HG03064 (cell line): Measurements from ENCODE around the gene MTM1.

ENCODE experiments used
- ATAC-seq: cut with Tn5 transposase; IDR thresholded peaks from one replicate; pipeline ENCODE4 v1.9.1; 2021; ENCODE audit warnings: low read depth; ENCODE audit not compliant: unreplicated experiment

The MTM1 gene

DNA sequence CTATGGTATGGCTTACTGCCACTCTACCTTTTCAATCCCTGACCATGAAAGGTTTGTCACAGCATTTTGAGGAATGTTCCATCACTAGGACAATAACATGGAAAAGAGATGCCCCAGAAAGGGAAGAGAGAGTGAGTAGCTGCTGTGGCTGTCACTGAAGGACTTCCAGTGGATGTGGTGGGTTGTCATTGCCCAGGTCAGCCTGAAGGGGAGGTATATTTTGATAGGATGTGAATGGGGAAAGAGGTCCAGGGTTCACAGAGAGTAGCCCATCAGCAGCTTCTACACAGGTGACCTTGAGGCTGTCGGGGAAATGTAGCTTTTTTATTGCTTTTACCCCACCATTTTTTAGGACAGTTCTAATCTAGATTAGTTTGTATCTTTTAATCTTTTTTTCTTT lies 30.8 kb downstream of the MTM1 start:
- no peak for ATAC-seq

DNA sequence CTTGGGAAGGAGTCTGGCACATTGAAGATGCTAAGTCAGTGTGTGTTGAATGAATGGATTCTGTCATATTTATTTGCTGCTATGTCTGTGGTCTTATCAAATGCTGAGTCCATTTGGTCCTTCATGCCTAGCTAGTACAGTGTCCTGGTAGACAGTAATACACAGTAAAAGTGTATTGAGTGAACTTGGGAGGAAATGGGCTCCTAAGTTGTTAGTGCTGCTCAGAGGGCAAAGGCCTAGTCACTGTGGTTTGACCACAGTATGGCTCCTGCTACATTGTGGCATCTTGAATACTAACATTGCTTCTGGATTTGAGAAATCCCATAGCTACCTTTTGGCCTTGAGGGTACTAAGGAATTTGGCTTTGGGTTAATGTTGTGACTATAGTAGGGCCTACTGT lies 33.9 kb downstream of the MTM1 start:
- ATAC-seq, result no peak

DNA sequence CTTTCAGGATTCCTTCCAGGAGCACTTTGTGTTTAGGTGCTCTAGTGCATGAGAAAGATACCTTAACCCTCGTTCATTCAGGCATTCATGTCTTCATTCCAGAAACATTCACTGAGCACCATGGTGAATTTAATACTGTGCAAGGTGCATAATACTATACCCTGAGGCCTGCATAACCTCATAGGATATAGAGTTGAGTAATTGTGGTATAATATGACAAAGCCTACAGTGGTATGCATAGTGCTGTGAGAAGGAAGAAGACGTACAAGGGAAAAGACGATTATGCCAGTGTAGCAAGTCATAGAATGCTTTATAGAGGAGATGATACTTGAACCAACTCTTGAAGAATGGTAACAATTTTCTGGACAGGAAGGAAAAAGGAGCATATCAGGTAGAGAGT lies 34.3 kb downstream of the MTM1 start:
- ATAC-seq, result no peak

DNA sequence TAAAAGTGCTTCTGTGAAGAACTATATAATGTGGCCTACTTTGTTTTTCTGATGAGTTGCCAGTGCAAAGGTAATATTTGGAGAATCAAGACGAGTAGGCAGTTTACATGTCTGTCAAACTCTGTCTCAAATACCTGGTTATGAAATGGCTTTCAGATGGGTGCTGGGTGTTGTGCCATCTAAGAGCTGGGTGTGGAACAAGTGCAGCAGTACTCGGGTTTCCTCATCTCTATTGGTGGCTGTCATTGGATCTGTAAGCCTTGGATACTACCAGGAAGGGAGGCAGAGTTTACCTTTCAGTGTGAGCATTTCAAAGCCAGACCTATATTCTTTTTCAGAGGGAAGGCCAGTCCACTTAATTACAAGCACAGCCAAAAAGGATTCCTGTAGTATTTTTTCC lies 37.2 kb downstream of the MTM1 start:
- no peak for ATAC-seq

DNA sequence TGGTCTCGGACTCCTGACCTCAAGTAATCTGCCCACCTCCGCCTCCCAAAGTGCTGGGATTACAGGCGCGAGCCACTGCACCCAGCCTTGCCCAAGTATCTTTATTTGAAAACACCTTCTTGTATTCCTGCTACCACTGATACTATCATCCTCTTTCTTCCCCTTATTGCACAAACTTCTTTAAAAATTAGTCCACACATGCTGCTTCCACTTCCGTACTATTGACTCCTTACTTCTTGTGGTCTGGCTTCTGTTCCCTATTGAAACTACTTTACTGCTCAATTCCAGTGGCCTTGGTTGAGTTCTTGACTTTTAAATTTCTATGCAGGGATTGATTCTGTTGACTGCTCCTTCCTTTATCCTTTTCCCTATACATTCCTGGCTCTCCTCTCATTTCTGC lies 38.8 kb downstream of the MTM1 start:
- ATAC-seq, result no peak

DNA sequence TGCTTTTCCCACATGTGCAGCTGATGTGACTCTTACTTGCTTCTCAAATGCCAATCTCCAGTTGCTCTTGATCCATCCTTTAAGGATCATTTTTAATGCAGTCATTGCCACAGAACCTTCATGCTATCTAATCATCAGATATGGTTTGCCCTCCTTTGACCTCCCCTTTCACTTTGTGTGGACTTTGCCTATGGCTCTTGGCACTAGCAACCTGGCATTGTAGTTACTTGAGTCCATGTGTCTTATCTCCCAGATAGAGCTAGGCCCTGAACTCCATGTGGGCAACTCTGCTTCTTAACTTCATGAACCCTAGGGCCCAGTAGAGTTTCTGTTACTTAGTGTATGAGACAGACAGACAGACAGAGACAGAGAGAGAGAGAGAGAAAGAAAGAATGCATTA lies 41.6 kb downstream of the MTM1 start:
- no peak for ATAC-seq

DNA sequence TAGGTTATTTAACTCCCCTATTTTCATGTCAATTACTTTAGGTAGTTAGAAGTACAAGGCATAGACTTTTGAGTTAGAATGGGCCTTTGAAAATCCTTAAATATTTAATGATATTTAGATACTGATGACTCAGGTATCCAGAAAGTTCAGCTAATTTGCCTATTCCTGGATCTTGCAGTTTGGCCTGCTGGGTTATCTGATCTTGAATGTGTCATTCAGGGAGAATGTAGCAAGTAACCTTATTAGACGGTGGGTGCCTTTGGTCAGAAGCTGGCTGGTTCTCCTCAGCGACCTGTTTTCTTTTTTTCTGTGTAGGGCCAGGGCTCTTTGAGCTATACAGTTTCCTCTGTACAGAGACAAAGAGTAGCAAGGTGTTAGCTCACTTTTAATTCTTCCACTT lies 42.0 kb downstream of the MTM1 start:
- ATAC-seq, result no peak

DNA sequence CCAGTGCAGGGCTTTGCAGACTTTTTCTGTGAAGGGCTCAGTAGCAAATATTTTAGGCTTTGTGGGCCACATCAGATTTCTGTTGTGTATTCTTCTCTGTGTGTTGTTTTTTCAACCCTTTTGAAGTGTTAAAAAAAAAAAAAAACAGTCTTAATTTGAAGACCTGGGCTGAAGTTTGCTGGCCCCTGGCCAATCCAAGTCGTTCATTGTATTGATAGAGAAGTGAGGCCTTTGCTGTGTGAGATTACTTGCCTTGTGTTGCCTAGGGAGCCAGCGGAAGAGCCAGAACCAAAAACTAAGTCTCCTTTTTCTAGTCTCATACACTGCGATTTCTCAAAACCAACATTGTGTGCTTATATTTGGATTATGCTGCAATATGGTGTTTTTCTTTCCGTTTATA lies 46.9 kb downstream of the MTM1 start:
- ATAC-seq, result no peak

DNA sequence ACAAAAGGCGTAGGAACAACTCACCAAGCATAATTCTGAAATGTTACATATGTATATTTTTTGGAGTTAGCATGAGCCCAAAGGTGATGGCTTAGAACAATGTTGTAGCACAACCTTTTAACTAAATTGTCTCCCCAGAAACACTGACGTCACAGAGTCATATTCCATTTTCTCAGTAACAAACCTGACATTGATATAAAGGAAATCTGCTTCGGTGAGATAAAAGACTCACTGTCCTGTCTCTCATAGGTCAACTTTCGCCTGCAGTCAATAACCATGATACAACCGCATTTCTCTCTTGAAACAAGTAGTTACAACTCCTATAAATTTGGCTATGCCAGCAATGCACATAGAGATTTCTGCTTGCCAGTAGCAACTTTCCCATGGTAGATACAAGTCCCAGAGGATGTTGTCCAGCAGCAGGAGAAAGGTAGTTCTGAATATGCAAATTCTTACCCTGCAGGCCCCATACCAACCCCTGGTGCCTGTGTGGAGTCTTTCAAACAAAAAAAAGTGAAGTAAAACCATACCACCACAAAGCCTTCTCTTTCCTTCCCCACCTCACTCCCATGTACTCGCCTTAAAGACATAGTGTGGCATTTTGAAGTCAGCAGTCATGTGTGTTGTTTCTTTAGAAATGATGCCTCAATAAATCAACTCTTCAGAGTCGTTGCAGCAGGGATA lies 47.9 kb downstream of the MTM1 start:
- no peak for ATAC-seq

DNA sequence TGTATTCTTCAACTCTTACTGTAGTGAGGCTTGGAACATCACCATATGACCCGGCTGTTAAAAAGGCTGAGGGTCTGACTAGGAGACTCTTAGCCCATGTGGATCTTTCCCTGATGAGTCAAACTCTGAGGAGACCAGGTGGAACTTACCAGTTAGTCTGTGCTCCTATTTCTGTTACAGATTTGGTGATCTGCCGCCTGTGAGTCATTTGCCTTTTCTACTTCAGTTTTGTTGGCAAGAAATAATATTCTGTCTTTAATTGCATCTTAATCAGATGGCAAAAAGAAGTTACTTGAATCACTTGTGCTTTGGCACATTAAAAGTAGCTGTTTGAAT lies 48.4 kb downstream of the MTM1 start:
- no peak for ATAC-seq

DNA sequence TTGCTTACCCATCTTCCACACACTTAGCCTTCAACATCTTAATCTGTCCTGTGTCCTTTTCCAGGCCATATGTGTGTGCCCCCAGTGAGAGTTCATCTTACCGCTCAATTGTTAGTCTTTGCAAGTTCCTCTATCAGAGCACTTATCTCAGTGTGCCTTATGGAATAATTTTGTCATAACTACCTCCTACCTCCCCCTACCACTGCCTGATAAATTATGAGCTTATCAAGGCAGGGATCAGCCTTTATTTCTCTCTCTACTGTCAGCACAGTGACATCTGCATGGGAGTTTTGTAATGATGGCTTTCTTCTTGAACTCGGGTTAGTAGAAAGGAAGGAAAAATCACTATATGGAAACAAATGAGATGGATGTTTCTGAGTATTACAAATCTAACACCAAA lies 53.2 kb downstream of the MTM1 start:
- ATAC-seq, result no peak

DNA sequence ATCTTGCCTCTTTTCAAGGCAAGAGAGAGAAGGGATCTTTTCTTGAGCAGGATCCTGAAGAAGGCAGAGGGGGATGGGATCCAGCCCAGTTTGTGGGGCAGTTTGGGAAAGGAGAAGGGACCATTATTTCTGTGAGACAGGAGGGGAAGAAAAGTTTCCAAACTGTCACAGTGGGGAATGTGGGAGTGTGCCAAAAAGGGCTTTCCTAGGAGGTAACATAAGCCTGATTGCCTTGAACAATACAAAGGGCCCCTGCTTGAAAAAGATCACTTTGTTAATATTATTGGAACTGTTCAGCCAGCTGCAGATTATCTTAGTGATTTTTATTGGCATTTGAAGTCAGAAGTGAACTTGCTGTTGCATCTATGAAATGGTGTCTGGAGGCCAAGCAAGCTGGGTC lies 55.2 kb downstream of the MTM1 start:
- ATAC-seq, result no peak

DNA sequence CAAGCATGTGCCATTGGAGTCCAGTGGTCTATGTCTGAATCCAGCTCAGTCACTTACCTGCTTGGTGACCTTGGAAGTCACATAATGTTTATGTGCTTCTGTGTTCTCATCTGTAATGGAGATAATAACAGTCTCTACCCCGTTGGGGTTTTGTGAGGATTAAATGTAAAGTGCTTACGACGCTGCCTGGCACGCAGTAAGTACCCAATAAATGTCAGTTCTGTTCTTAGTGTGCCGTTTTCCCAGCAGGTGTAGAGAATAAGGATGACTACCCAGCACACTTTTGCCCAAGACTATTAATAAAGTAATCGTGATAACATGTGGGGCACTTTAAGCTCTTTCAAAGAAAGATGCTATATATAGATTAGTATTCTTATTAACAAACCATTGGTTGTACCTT lies 56.7 kb downstream of the MTM1 start:
- no peak for ATAC-seq

DNA sequence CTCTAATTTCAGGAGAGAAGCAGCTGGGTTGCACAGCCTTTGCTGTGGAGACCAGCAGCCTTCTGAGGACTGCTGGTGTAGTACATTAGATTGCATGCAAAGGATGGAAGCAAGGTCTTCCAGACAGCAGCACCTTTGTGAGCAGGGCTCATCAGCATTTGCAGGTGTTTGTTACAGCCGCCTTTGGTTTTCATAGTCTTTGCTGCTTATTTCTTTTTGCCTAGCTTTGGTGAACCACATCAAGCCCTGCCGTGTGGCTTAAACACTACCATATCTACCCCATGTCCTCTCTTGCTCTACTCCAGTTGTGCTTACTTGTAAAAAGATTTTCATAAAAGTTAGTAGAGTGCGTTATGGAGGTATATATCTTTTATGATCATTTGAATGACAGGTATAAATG lies 57.5 kb downstream of the MTM1 start:
- no peak for ATAC-seq

DNA sequence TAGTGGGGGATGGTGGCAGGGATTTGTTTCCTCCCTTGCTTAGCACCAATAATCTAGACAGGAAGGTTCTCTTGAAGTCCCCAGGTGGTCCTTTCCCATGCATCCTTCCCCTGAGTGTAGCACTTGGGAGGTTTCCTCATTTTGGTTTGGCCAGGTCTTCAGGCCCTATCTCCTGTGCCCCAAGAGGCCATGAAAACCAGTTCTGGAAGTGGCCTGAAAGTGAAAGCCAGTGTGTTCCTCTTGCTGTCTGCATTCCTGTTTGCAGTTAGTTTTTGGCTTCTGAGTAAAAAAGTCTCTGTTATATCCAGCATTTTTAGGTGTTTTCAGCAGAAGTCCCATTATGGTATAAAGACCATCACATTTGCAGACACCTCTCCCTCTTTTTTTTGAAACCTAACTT lies 59.5 kb downstream of the MTM1 start:
- ATAC-seq, result no peak

DNA sequence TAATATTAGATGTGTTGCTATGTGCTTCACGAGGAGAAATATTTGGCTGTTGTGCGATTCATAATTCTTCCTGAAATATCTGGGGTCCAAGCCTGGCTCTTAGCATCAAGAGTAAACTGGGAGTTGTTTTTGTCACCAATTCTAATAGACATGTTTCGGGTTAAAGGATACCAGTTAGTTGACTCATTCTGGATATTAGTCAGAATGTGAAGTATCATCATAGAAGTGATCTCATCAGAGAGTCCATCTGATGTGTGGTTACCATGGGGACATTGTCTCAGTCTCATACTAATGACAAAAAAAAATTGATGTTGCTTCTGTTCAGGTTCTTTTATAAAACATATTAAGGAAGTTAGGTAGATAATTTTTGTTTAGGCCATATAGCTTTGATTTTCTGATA lies 67.5 kb downstream of the MTM1 start:
- no peak for ATAC-seq

DNA sequence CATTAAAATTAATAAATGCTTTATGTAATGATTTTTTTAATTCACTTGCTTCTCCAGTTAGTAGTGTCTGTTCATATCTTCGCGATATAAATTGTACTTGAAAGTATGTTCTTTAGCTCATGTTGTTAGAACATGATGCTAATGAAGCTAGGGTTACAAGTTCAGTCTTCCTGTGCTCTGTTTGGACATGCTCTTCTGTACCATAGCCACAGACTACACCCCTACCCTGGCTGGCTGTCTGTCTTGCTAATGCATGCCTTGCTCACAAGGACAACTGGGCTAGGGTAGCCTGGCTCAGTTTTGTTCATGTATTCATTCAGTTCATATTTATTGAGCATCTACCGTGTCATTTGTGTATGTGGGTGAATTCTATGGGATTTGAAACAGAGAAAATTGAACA lies 74.0 kb downstream of the MTM1 start:
- ATAC-seq, result no peak

DNA sequence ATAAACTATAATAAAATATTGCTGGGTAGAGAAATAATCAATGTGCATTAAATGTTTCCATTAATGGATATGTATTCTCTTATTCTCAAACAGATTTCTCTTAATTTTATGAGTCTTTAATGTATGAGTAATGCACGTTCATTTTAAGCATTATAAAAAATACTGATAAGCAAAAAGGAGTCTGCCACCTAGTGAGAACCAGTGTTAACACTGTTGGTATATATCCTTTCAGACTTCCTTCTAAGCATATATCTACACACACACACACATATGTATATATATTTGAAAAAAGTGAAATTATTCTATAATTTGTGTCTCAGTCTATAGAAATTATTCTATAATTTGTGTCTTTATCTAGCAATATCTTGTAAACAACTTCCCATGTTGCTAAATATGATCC lies 74.8 kb downstream of the MTM1 start:
- no peak for ATAC-seq

DNA sequence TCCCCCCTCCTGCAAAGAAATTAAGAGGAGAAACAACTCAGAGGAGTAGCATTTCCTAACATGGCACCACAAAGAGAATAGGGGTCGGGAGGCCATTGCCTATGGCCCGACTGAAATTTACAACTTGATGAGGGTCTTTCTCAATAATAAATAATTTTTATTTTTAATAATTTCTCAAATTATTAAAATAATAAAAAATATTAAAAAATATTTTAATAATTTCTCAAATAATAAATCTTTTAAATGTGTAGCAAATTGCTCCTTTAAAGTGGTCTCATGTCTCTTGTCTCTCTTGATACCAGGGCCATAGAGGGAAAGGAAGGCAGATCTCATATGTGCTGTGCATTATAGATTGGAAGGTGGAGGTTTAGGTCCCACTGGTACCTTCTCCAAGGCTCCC lies 75.5 kb downstream of the MTM1 start:
- no peak for ATAC-seq

DNA sequence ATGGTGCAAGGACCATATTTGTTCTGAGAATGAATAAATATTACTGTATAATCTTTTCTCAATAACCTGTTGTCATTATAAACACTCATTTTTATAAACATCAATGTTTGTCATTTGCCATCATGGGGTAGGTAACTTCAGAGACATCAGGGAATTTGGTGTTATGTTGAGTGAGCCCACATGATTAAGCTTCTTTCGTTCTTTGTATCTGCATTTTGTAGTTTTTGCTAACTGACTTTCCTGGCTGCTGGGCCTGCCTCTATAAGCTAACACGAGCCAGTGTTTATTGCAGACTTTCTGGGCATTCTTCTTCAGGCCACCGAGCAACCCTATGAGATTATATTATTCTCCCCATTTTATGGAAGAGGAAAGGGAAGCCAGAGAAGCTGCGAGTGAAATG lies 76.0 kb downstream of the MTM1 start:
- no peak for ATAC-seq

DNA sequence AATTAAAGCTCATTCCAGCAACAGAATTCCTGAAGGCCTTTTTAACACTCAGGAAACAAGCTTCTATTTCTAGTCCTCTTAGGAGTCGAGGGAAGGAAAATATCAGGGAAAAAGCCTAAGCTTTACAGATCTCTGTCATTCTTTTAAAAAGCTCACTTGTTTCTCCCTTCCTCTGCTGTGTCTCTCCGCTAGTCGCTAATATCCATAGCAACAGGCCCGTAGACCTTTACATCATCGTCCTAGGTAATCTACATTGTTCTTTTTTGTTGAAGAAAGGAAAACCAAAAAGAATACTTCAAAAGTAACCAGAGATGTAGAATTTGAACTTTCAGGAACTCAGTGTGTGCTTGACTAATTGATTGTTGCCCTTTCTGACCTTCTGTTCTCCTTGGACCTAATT lies 78.9 kb downstream of the MTM1 start:
- no peak for ATAC-seq

DNA sequence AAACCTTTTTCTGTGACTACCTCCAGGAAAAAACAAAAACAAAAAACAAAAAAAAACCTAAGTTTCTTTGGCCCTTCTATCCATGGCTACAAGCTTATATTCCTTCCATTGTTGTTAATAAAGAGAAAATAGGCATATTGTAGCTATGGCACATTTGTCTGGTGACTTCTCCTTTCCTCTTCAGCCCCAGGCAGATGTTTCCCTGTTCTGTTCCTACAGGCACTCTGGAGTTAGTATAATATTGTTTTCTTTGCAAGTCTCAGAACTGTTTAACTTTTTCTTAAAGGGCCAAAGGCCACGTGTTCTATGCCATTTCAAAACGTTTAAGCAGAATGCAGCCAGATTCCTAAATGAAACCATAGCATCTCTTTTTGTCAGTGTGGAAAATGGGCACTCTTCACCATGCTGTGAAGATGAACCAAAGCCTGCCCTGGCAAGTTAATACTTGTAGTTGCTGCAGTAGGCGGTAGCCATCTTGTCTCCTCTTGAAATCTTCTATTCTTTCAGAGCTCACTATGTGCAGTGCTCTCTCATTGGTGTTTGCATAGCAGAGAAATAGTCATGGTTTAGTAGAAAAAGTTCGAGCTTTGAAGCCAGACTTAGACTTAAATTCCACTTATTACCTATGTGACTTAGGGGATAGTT lies 80.0 kb downstream of the MTM1 start:
- no peak for ATAC-seq
